Cerebellar nuclear complex (tissue), 1 donor: ENCODE data around the gene PAK1IP1.
"Not testable (repeated sequence)": the region's sequence is repeated elsewhere in the genome, so short reads cannot be mapped to it uniquely, and the experiment has no call there.

ENCODE experiments used
- DNase-seq, 2 experiments: peaks; one replicate each; lab custom pipeline; 2025; lab: John Stamatoyannopoulos, UW

Gene PAK1IP1

GRCh38 chr6:10743515-10743914 lies 48.7 kb downstream of the PAK1IP1 start:
- no peak for DNase-seq

GRCh38 chr6:10745116-10745515 lies 50.3 kb downstream of the PAK1IP1 start:
- DNase-seq, result no peak

GRCh38 chr6:10746915-10747250 lies 52.1 kb downstream of the PAK1IP1 start:
- no peak for DNase-seq

GRCh38 chr6:10747251-10747972 lies 52.6 kb downstream of the PAK1IP1 start, which contains the start of gene TMEM14B:
TMEM14B (plus strand) TSS chr6:10747805; CDS start chr6:10749246, 1,441 bp downstream.
- peak; percentile 94 to 98 for DNase-seq

- DNase-seq, result no peak
These were observed 55.0 kb downstream of the PAK1IP1 start for GRCh38 chr6:10749734-10750133.

GRCh38 chr6:10750568-10750967 lies 55.8 kb downstream of the PAK1IP1 start:
- not testable (repeated sequence) for DNase-seq

- DNase-seq, result not testable (repeated sequence)
These were observed 57.0 kb downstream of the PAK1IP1 start for GRCh38 chr6:10751757-10752156.

GRCh38 chr6:10756085-10756484 lies 61.3 kb downstream of the PAK1IP1 start:
- DNase-seq, result no peak
